HepG2 (cell line): ENCODE results near the gene TRMT112. TPM values are rescaled to one million over a fixed set of nuclear protein-coding genes. Genes with fewer than 3 reads are reported as not detected.

Experiments
- microRNA-seq: library from miRNA; unstranded; fragments of <30 nt; microRNA quantifications from one replicate; pipeline ENCODE4, GENCODE V29; 2020
- polyA plus RNA-seq, 8 experiments: library from polyadenylated mRNA; depleted of rRNA in 3 of 8; stranded (reverse) in 7 of 8; unstranded in 1 of 8; fragments of >200 nt; fragmentation: Illumina TruSeq in 4 of 8; extraction: Trizol in 4 of 8; gene quantifications; 2 replicates each; pipeline versions ENCODE4 v1.2.1 to v1.2.3, GENCODE V29; 2011 to 2016; ENCODE audit warnings: low read depth in 4 of 8, missing spikeins in 1 of 8, mixed read lengths in 1 of 8; ENCODE audit not compliant: insufficient read depth in 1 of 8
- small RNA-seq, 3 experiments: library from RNA; depleted of rRNA; stranded (forward); fragments of <200 nt; gene quantifications; one replicate each; pipeline ENCODE3, GENCODE V24; 2012; ENCODE audit warnings: low read depth in 2 of 3, low replicate concordance in 1 of 3; ENCODE audit not compliant: insufficient read length in 3 of 3, insufficient read depth in 2 of 3
- total RNA-seq, 5 experiments: library from RNA; depleted of rRNA; stranded (reverse); fragments of >200 nt; fragmentation: Illumina TruSeq; extraction: Trizol; gene quantifications; 2 replicates each; pipeline ENCODE4 v1.2.3, GENCODE V29; 2016; ENCODE audit warnings: low read depth in 1 of 5

The TRMT112 gene
- total and polyA plus RNA-seq, 2 of the 13 experiments (the other 11 are each of a cell fraction or from before 2014, with no cell fraction given), result 186 to 409 TPM

Small RNA genes within 50 kb of the gene (microRNA-seq; reads per million reads assigned to microRNA genes)
- not detected for gene MIR7155

Small RNA genes within 50 kb of the gene (small RNA-seq; reads per million reads assigned to genes)
- gene MIR7155, result 0 reads per million in 3 experiments
- 0 reads per million in 3 experiments for gene RF00019

Other genes starting within 250 kb of the TRMT112 start
- 34.5 and 39.6 TPM in 2 replicates for gene MACROD1, start 151.4 kb downstream of the TRMT112 start, total RNA-seq (2016; rRNA removed; fragmentation: Illumina TruSeq; extraction: Trizol)
- gene MACROD1, start 151.4 kb downstream of the TRMT112 start, polyA plus RNA-seq (2011; rRNA removed), result 23.1 and 33.3 TPM in 2 replicates
- gene STIP1, start 131.4 kb downstream of the TRMT112 start, total RNA-seq (2016; rRNA removed; fragmentation: Illumina TruSeq; extraction: Trizol), result 217 and 245 TPM in 2 replicates
- 81.1 and 83.3 TPM in 2 replicates for gene STIP1, start 131.4 kb downstream of the TRMT112 start, polyA plus RNA-seq (2011; rRNA removed)
- gene FERMT3, start 110.8 kb downstream of the TRMT112 start, total RNA-seq (2016; rRNA removed; fragmentation: Illumina TruSeq; extraction: Trizol), result not detected in 2 replicates
- 0.16 and 0.29 TPM in 2 replicates for gene FERMT3, start 110.8 kb downstream of the TRMT112 start, polyA plus RNA-seq (2011; rRNA removed)
- 21.0 and 24.8 TPM in 2 replicates for gene TRPT1, start 91.4 kb downstream of the TRMT112 start, total RNA-seq (2016; rRNA removed; fragmentation: Illumina TruSeq; extraction: Trizol)
- gene TRPT1, start 91.4 kb downstream of the TRMT112 start, polyA plus RNA-seq (2011; rRNA removed), result 40.7 and 45.1 TPM in 2 replicates
- gene NUDT22, start 91.3 kb downstream of the TRMT112 start, total RNA-seq (2016; rRNA removed; fragmentation: Illumina TruSeq; extraction: Trizol), result 38.5 and 39.8 TPM in 2 replicates
- 33.5 and 38.6 TPM in 2 replicates for gene NUDT22, start 91.3 kb downstream of the TRMT112 start, polyA plus RNA-seq (2011; rRNA removed)
- 7.1 and 10.3 TPM in 2 replicates for gene DNAJC4, start 87.0 kb downstream of the TRMT112 start, total RNA-seq (2016; rRNA removed; fragmentation: Illumina TruSeq; extraction: Trizol)
- gene DNAJC4, start 87.0 kb downstream of the TRMT112 start, polyA plus RNA-seq (2011; rRNA removed), result 60.8 and 70.9 TPM in 2 replicates
- 10.1 and 11.3 TPM in 2 replicates for gene VEGFB, start 83.0 kb downstream of the TRMT112 start, total RNA-seq (2016; rRNA removed; fragmentation: Illumina TruSeq; extraction: Trizol)
- gene VEGFB, start 83.0 kb downstream of the TRMT112 start, polyA plus RNA-seq (2011; rRNA removed), result 9.0 and 10.8 TPM in 2 replicates
- gene FKBP2, start 76.5 kb downstream of the TRMT112 start, total RNA-seq (2016; rRNA removed; fragmentation: Illumina TruSeq; extraction: Trizol), result 29.4 and 53.3 TPM in 2 replicates
- gene FKBP2, start 76.5 kb downstream of the TRMT112 start, polyA plus RNA-seq (2011; rRNA removed), result 30.1 and 36.0 TPM in 2 replicates
- 120 and 148 TPM in 2 replicates for gene PPP1R14B, start 70.6 kb downstream of the TRMT112 start, total RNA-seq (2016; rRNA removed; fragmentation: Illumina TruSeq; extraction: Trizol)
- gene PPP1R14B, start 70.6 kb downstream of the TRMT112 start, polyA plus RNA-seq (2011; rRNA removed), result 110 and 111 TPM in 2 replicates
- gene PLCB3, start 66.0 kb downstream of the TRMT112 start, total RNA-seq (2016; rRNA removed; fragmentation: Illumina TruSeq; extraction: Trizol), result 11.0 and 13.8 TPM in 2 replicates
- 7.5 and 9.0 TPM in 2 replicates for gene PLCB3, start 66.0 kb downstream of the TRMT112 start, polyA plus RNA-seq (2011; rRNA removed)
- 28.5 and 33.0 TPM in 2 replicates for gene BAD, start 32.9 kb downstream of the TRMT112 start, total RNA-seq (2016; rRNA removed; fragmentation: Illumina TruSeq; extraction: Trizol)
- gene BAD, start 32.9 kb downstream of the TRMT112 start, polyA plus RNA-seq (2011; rRNA removed), result 17.9 and 21.2 TPM in 2 replicates
- 10.3 and 13.2 TPM in 2 replicates for gene GPR137, start 31.7 kb downstream of the TRMT112 start, total RNA-seq (2016; rRNA removed; fragmentation: Illumina TruSeq; extraction: Trizol)
- 8.5 and 10.4 TPM in 2 replicates for gene GPR137, start 31.7 kb downstream of the TRMT112 start, polyA plus RNA-seq (2011; rRNA removed)
- not detected in 2 replicates for gene KCNK4, start 26.3 kb downstream of the TRMT112 start, total RNA-seq (2016; rRNA removed; fragmentation: Illumina TruSeq; extraction: Trizol)
- not detected in 2 replicates for gene KCNK4, start 26.3 kb downstream of the TRMT112 start, polyA plus RNA-seq (2011; rRNA removed)
- gene CATSPERZ, start 17.2 kb downstream of the TRMT112 start, total RNA-seq (2016; rRNA removed; fragmentation: Illumina TruSeq; extraction: Trizol), result 0.22 and 0.73 TPM in 2 replicates
- gene CATSPERZ, start 17.2 kb downstream of the TRMT112 start, polyA plus RNA-seq (2011; rRNA removed), result 0.16 and 0.48 TPM in 2 replicates
- gene ESRRA, start 12.0 kb downstream of the TRMT112 start, total RNA-seq (2016; rRNA removed; fragmentation: Illumina TruSeq; extraction: Trizol), result 28.3 and 36.3 TPM in 2 replicates
- gene ESRRA, start 12.0 kb downstream of the TRMT112 start, polyA plus RNA-seq (2011; rRNA removed), result 18.1 and 24.3 TPM in 2 replicates
- gene PRDX5, start 562 bp upstream of the TRMT112 start, total RNA-seq (2016; rRNA removed; fragmentation: Illumina TruSeq; extraction: Trizol), result 215 and 266 TPM in 2 replicates
- 288 and 311 TPM in 2 replicates for gene PRDX5, start 562 bp upstream of the TRMT112 start, polyA plus RNA-seq (2011; rRNA removed)
- 4.8 and 5.2 TPM in 2 replicates for gene CCDC88B, start 22.6 kb upstream of the TRMT112 start, total RNA-seq (2016; rRNA removed; fragmentation: Illumina TruSeq; extraction: Trizol)
- 3.6 and 5.2 TPM in 2 replicates for gene CCDC88B, start 22.6 kb upstream of the TRMT112 start, polyA plus RNA-seq (2011; rRNA removed)
- 8.9 and 14.2 TPM in 2 replicates for gene RPS6KA4, start 41.6 kb upstream of the TRMT112 start, total RNA-seq (2016; rRNA removed; fragmentation: Illumina TruSeq; extraction: Trizol)
- 8.9 and 12.2 TPM in 2 replicates for gene RPS6KA4, start 41.6 kb upstream of the TRMT112 start, polyA plus RNA-seq (2011; rRNA removed)
- 0.10 and 0.51 TPM in 2 replicates for gene SLC22A11, start 238.4 kb upstream of the TRMT112 start, total RNA-seq (2016; rRNA removed; fragmentation: Illumina TruSeq; extraction: Trizol)
- gene SLC22A11, start 238.4 kb upstream of the TRMT112 start, polyA plus RNA-seq (2011; rRNA removed), result 1.1 and 1.9 TPM in 2 replicates